Panc1 (cell line): Measurements from ENCODE around the gene EFR3B. TPM values are rescaled to one million over a fixed set of nuclear protein-coding genes. Genes with fewer than 3 reads are reported as not detected.

Experiments used
- ATAC-seq: fragments of 200-7000 bp; cut with Tn5 transposase; 2 replicates; pipeline ENCODE4 v1.9.1; 2020; ENCODE audit warnings: mild to moderate bottlenecking, moderate library complexity
- BruUV-seq: library from RNA; stranded (reverse); fragments of 400-500 nt; replicated peaks from 2 replicates; lab custom pipeline; 2021; lab: Mats Ljungman, UMichigan
- CTCF ChIA-PET: fragments of 300-600 bp; sonication (Branson Sonifier 250); formaldehyde crosslinking; loops from one replicate; lab custom pipeline; 2022; ENCODE audit warnings: antibody characterized with exemption; lab: Charles Lee
- POLR2A ChIA-PET: fragments of 300-600 bp; sonication (Branson Sonifier 250); formaldehyde crosslinking; loops from one replicate; lab custom pipeline; 2022; ENCODE audit warnings: antibody characterized with exemption; lab: Charles Lee
- DNase-seq: peaks from one replicate; pipeline ENCODE4 v3.0.0-alpha.2; 2010; ENCODE audit warnings: low read depth, low spot score
- H3K27ac ChIP-seq: 2 replicates; pipeline ENCODE4 v1.5.1; 2011; ENCODE audit warnings: mild to moderate bottlenecking, low read length, inconsistent platforms
- H3K27me3 ChIP-seq: fragments of 200-500 bp; sonication (Bioruptor generic); 2 replicates; pipeline ENCODE4 v1.6.0; 2014; ENCODE audit warnings: low read length, inconsistent platforms; ENCODE audit not compliant: control insufficient read depth, insufficient read depth
- H3K36me3 ChIP-seq: fragments of 200-500 bp; sonication (Bioruptor generic); 2 replicates; pipeline ENCODE4 v1.5.1; 2014; ENCODE audit warnings: inconsistent platforms, mild to moderate bottlenecking, low read length, moderate library complexity; ENCODE audit not compliant: control insufficient read depth, insufficient read depth
- H3K4me1 ChIP-seq: 2 replicates; pipeline ENCODE4 v1.5.1; 2011; ENCODE audit warnings: inconsistent platforms, mild to moderate bottlenecking, low read length, moderate library complexity; ENCODE audit not compliant: control insufficient read depth, insufficient read depth
- H3K4me3 ChIP-seq, 2 experiments: 2 replicates each; pipeline ENCODE4 v1.5.1; 2011 to 2012; ENCODE audit warnings: low read depth in 2 of 2, low read length in 2 of 2, mild to moderate bottlenecking in 2 of 2, inconsistent platforms in 1 of 2, moderate library complexity in 1 of 2
- H3K9me3 ChIP-seq: fragments of 200-500 bp; sonication (Bioruptor generic); 2 replicates; pipeline ENCODE4 v1.5.1; 2014; ENCODE audit warnings: low read depth, mild to moderate bottlenecking, inconsistent platforms, low read length, moderate library complexity; ENCODE audit not compliant: control insufficient read depth, insufficient read depth
- CTCF ChIP-seq: fragments of 450-650 bp; IDR thresholded peaks from 2 replicates; pipeline ENCODE4 v1.5.1; 2017; ENCODE audit warnings: mild to moderate bottlenecking
- POLR2AphosphoS5 ChIP-seq: IDR thresholded peaks from 2 replicates; pipeline ENCODE4 v1.6.1; 2012; ENCODE audit warnings: mild to moderate bottlenecking, low read depth, low read length, moderate library complexity
- REST ChIP-seq, 2 experiments: IDR thresholded peaks; 2 replicates each; pipeline ENCODE4 v1.6.1; 2011 to 2012; ENCODE audit warnings: low read depth in 2 of 2, control low read depth in 1 of 2, low read length in 1 of 2, mild to moderate bottlenecking in 1 of 2, moderate library complexity in 1 of 2; ENCODE audit not compliant: insufficient read depth in 1 of 2
- SIN3A ChIP-seq: IDR thresholded peaks from 2 replicates; pipeline ENCODE4 v1.6.1; 2012; ENCODE audit warnings: low read depth, mild to moderate bottlenecking, low read length, moderate library complexity, borderline replicate concordance; ENCODE audit not compliant: insufficient read depth
- TCF7L2 ChIP-seq: IDR thresholded peaks from 2 replicates; pipeline ENCODE4 v1.6.1; 2011; ENCODE audit warnings: mild to moderate bottlenecking, low read depth, low read length, inconsistent platforms
- in situ Hi-C: cut with HindIII; loops from 2 replicates; pipeline ENCODE4 v1.10.0; 2016; ENCODE audit warnings: low sequenced_read_pairs, low pct_unique_long_range_greater_than_20kb
- intact Hi-C: fragments of 100-400 bp; cut with micrococcal nuclease; formaldehyde crosslinking; loops from one replicate; pipeline ENCODE4 v1.10.0; 2022; ENCODE audit not compliant: unreplicated experiment
- total RNA-seq: library from RNA; stranded (reverse); gene quantifications from one replicate; pipeline ENCODE4 v1.2.1, GENCODE V29; 2021; ENCODE audit not compliant: unreplicated experiment

EFR3B gene
- total RNA-seq, 1 experiment from 2014 or later = 8.9 TPM

- POLR2A ChIA-PET = no interaction called here
These were observed 11.2 kb downstream of the EFR3B start for GRCh38 chr2:25053041-25053440.

GRCh38 chr2:25054720-25055119, 12.8 kb downstream of the EFR3B start:
- no peak for DNase-seq
- TF ChIP-seq SIN3A (no peak), REST (IDR thresholded peaks at IDR 0.05; ENCODE audit: insufficient read depth in 1 of 2, low read depth in 2 of 2, low read length in 1 of 2) (no peak), POLR2AphosphoS5 (no peak)
- in situ Hi-C loops (no loop called here), intact Hi-C loops (no loop called here)
- CTCF ChIA-PET = interaction anchor here (0.6 kb wide), 1 partner anchor 36 kb away, joined by 11 read pairs; no protein-coding TSS in a partner anchor
- no peaks in the 10 kb centered on the region for H3K9me3 ChIP-seq
- no peak overlapping the region for H3K4me3 ChIP-seq
- ATAC-seq = peak; percentile 66; the same call in 1 of the 2 replicates
- POLR2A ChIA-PET = no interaction called here
- BruUV-seq = no TSS peak
- H3K36me3 ChIP-seq = no peaks in the 10 kb centered on the region
- no peaks in the 10 kb centered on the region for H3K4me1 ChIP-seq
- no peak overlapping the region for H3K27ac ChIP-seq
- H3K27me3 ChIP-seq = no peaks in the 10 kb centered on the region

More at GRCh38 chr2:25053041-25053440, 11.2 kb downstream of the EFR3B start:
- no TSS peak for BruUV-seq
- ATAC-seq (0 out of 2 replicates have a peak, but pooled peaks have one; percentile 21), DNase-seq (no peak)
- TF ChIP-seq POLR2AphosphoS5 (no peak), REST (IDR thresholded peaks at IDR 0.05; ENCODE audit: insufficient read depth in 1 of 2, low read depth in 2 of 2, low read length in 1 of 2) (no peak), TCF7L2 (no peak), CTCF (no peak), SIN3A (no peak)
- Histone ChIP-seq H3K4me1 (no peaks in the 10 kb centered on the region), H3K4me3 (no peak overlapping the region), H3K9me3 (no peaks in the 10 kb centered on the region), H3K27ac (no peak overlapping the region), H3K27me3 (no peaks in the 10 kb centered on the region), H3K36me3 (no peaks in the 10 kb centered on the region)
- CTCF ChIA-PET = no interaction called here
- intact Hi-C loops = no loop called here
- in situ Hi-C loops = no loop called here
